ENCODE data around the gene ZNF738.
"Not testable (repeated sequence)": the region's sequence is repeated elsewhere in the genome, so short reads cannot be mapped to it uniquely, and the experiment has no call there.

GRCh38 chr19:21312807-21313206, 46.0 kb upstream of the ZNF738 start:
- not testable (repeated sequence) for TF ChIP-seq POLR2A (IDR thresholded peaks at IDR 0.05; ENCODE audit: extremely low read depth, insufficient read length); CTCF (IDR thresholded peaks at IDR 0.05; ENCODE audit: low read depth, low read length)

Measured in NB4 (cell line).